NCI-H2171 treated with DMSO at 0.1 percent for 48 hours (cell line): Measurements from ENCODE around the gene EZR.

Experiments
- DNase-seq: peaks from one replicate; lab custom pipeline; 2025; lab: John Stamatoyannopoulos, UW

The EZR gene

GRCh38 chr6:158817728-158818580, 1.2 kb downstream of the EZR start:
- DNase-seq: peak; percentile 67

- no peak for DNase-seq
Observed at GRCh38 chr6:158816803-158817727, 2.1 kb downstream of the EZR start.

GRCh38 chr6:158816329-158816728, 2.8 kb downstream of the EZR start:
- DNase-seq: no peak

- DNase-seq: no peak
Observed at GRCh38 chr6:158815907-158816306, 3.3 kb downstream of the EZR start.

GRCh38 chr6:158815379-158815724, 3.8 kb downstream of the EZR start:
- DNase-seq: no peak

- DNase-seq: no peak
Observed at GRCh38 chr6:158813032-158813431, 6.1 kb downstream of the EZR start.

GRCh38 chr6:158812611-158813010, 6.6 kb downstream of the EZR start:
- DNase-seq: no peak

- no peak for DNase-seq
Observed at GRCh38 chr6:158810155-158811095, 8.7 kb downstream of the EZR start.

- peak; percentile 57 for DNase-seq
Observed at GRCh38 chr6:158808941-158809678, 10.1 kb downstream of the EZR start.

GRCh38 chr6:158808442-158808833, 10.7 kb downstream of the EZR start:
- DNase-seq: peak; percentile 21

- DNase-seq: no peak
Observed at GRCh38 chr6:158807515-158808441, 11.4 kb downstream of the EZR start.

- no peak for DNase-seq
Observed at GRCh38 chr6:158805698-158806377, 13.3 kb downstream of the EZR start.

GRCh38 chr6:158804207-158804606, 15.0 kb downstream of the EZR start:
- DNase-seq: no peak

- no peak for DNase-seq
Observed at GRCh38 chr6:158803733-158804143, 15.4 kb downstream of the EZR start.

- DNase-seq: peak; percentile 52
Observed at GRCh38 chr6:158801655-158802294, 17.4 kb downstream of the EZR start.

GRCh38 chr6:158799051-158799792, 19.9 kb downstream of the EZR start:
- DNase-seq: peak; percentile 96

- no peak for DNase-seq
Observed at GRCh38 chr6:158798311-158798710, 20.9 kb downstream of the EZR start.
